WI38 (cell line): ENCODE results near the gene ELAVL2.

Source experiments
- H3K4me3 ChIP-seq: 2 replicates; pipeline ENCODE4 v1.5.1; 2011; ENCODE audit warnings: low read depth, mild to moderate bottlenecking, control low read depth, low read length
- CTCF ChIP-seq: IDR thresholded peaks from 2 replicates; pipeline ENCODE4 v1.5.1; 2012; ENCODE audit warnings: low read depth, mild to moderate bottlenecking, control low read depth, low read length

The ELAVL2 gene

DNA sequence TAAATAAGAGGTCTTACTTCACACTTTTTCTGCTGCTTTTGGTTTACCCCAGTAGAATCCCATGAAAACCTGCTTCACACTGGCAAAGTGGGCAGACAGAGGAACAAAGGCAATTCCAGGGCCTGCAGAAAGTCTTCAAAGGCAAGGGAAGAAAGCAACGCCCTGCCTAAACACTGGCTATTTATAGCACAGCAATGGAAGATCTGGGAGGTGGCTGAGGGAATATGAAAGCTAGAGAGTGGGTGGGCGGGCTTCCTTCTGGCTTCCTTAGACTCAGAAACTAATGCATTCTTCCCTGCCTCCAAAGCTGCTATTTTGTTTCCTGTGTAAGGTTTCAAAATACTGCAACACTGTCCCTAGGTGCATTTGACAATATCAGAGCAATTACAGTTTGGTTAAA lies 46.8 kb downstream of the ELAVL2 start:
- H3K4me3 ChIP-seq = no peak overlapping the region
- no peak for TF ChIP-seq CTCF

DNA sequence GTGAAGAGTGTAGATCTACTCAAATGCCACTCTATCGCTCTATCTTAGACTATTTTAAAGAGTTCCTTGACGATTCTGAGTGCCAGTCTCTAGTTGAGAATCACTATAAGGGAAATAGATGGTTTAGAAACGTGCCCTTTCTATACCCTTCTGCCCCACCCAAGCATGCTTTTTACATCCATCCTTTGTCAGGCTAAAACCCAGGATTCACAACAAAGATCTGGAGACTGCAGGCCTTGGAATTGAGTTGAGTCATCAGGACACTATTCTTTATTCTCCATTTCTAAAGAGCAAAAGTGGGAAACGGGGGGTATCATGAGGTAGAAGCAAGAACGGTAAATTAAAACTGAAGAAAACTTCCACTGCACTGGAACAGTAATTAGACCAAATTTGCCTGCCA lies 48.7 kb downstream of the ELAVL2 start:
- H3K4me3 ChIP-seq = no peak overlapping the region
- TF ChIP-seq CTCF = no peak

DNA sequence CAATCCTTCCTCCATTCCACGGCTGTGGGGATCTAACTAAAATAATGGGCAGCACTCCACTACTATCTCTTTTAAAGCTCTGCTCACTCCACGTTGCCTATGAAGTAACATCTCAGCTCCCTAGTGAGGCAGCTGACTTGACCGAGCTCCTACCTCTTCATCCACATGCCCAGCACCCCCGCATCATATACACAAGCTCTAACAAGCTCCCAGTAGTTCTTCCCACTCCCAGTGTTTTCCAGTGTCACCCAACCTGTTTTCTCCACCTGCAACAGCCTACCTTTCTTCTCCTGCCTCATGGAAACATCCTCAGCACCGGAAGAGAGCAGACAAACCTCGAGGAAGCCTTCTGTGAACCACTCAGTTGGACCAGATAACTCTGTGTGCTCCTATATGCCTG lies 50.5 kb downstream of the ELAVL2 start:
- no peak for TF ChIP-seq CTCF

DNA sequence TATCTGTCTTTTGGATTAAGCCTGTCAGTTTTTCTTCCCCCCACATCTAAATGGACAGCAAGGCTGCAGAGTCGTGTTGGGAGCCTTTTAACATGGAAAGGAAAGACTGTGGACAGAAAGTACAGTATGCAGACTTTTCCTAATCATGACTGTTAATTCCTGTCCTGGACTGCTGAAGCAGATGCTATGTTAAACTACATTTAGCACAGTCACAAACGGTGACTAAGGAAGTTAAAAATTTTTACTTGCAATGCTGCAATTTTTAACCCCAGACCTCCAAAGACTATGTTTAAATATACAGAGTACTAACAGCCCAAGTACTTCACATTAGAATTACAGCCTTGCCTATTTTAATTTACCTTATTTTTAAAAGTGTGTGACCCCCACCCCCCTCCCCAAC lies 51.8 kb downstream of the ELAVL2 start:
- no peak overlapping the region for H3K4me3 ChIP-seq
- TF ChIP-seq CTCF = no peak

More for the DNA sequence above, 50.5 kb downstream of the ELAVL2 start:
- H3K4me3 ChIP-seq = no peak overlapping the region

GRCh38 chr9:23772385-23772783 lies 53.7 kb downstream of the ELAVL2 start:
- H3K4me3 ChIP-seq = no peak overlapping the region
- no peak for TF ChIP-seq CTCF

GRCh38 chr9:23771746-23772384 lies 54.2 kb downstream of the ELAVL2 start:
- H3K4me3 ChIP-seq = no peak overlapping the region
- no peak for TF ChIP-seq CTCF

DNA sequence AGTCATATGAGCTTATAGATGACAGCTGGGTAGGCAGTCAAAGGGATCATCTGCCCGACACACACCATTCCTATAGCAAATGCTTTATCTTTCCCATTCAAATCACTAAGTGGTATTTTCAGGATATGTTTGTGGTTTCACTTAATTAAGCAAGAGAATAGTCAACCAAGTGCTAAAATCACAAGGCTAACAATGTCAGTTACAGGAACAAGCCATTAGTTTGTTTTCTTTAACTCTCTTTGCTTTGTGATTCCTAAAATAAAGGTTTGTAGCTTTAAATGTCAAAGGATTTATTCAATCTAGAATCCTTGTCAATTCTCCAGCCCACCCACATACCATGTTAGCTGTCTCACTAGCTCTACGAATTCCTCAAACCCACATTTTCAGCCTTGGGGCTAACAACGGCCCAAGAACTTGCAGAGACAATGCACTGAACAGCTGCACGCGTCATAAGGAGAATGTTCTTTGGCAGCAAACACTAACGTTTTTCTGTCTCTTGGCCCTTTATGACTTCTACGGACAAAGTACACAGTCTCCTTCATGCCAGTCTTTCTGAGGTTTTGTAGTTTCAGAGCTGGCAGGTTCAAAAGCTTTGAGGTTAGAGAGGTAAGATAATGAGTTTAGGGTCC lies 56.6 kb downstream of the ELAVL2 start:
- TF ChIP-seq CTCF = no peak
- no peak overlapping the region for H3K4me3 ChIP-seq
